ENCODE data around the gene LRRC4B.

The LRRC4B gene

GRCh38 chr19:50512999-50513745 is 55.1 kb downstream of the LRRC4B start:
- TF ChIP-seq ZNF274 (IDR thresholded peaks at IDR 0.05; ENCODE audit: low read depth, low read length) = no peak
- no peak overlapping the region for H3K4me3 ChIP-seq (ENCODE audit: low read length)

GRCh38 chr19:50512112-50512998 is 55.9 kb downstream of the LRRC4B start:
- TF ChIP-seq ZNF274 (IDR thresholded peaks at IDR 0.05; ENCODE audit: low read depth, low read length) = no peak
- peak overlapping the region; percentile 83; the same call in 1 of the 2 replicates for H3K4me3 ChIP-seq (ENCODE audit: low read length)

- no peak for TF ChIP-seq ZNF274 (IDR thresholded peaks at IDR 0.05; ENCODE audit: low read depth, low read length)
Measured at GRCh38 chr19:50511069-50511822, 57.0 kb downstream of the LRRC4B start, which contains the start of gene JOSD2. TSS of gene JOSD2 (minus strand) at chr19:50511191. CDS start at chr19:50510431, 760 bp downstream.

GRCh38 chr19:50510700-50511068 is 57.6 kb downstream of the LRRC4B start:
- H3K4me3 ChIP-seq (ENCODE audit: low read length) = peak overlapping the region; percentile 66
- no peak for TF ChIP-seq ZNF274 (IDR thresholded peaks at IDR 0.05; ENCODE audit: low read depth, low read length)

More at GRCh38 chr19:50511069-50511822, 57.0 kb downstream of the LRRC4B start, which contains the start of gene JOSD2:
- peak within 1 kb of the TSS; percentile 83 for H3K4me3 ChIP-seq (ENCODE audit: low read length)

GRCh38 chr19:50510121-50510670 is 58.0 kb downstream of the LRRC4B start:
- no peak for TF ChIP-seq ZNF274 (IDR thresholded peaks at IDR 0.05; ENCODE audit: low read depth, low read length)

GRCh38 chr19:50509366-50509765 is 58.9 kb downstream of the LRRC4B start:
- H3K4me3 ChIP-seq (ENCODE audit: low read length) = no peak overlapping the region
- no peak for TF ChIP-seq ZNF274 (IDR thresholded peaks at IDR 0.05; ENCODE audit: low read depth, low read length)

More at GRCh38 chr19:50510121-50510670, 58.0 kb downstream of the LRRC4B start:
- H3K4me3 ChIP-seq (ENCODE audit: low read length) = peak overlapping the region; percentile 66; the same call in 1 of the 2 replicates

- no peak for TF ChIP-seq ZNF274 (IDR thresholded peaks at IDR 0.05; ENCODE audit: low read depth, low read length)
Measured at GRCh38 chr19:50508843-50509190, 59.4 kb downstream of the LRRC4B start.

GRCh38 chr19:50507376-50507775 is 60.9 kb downstream of the LRRC4B start:
- TF ChIP-seq ZNF274 (IDR thresholded peaks at IDR 0.05; ENCODE audit: low read depth, low read length) = no peak
- no peak overlapping the region for H3K4me3 ChIP-seq (ENCODE audit: low read length)

More at GRCh38 chr19:50508843-50509190, 59.4 kb downstream of the LRRC4B start:
- H3K4me3 ChIP-seq (ENCODE audit: low read length) = no peak overlapping the region

- TF ChIP-seq ZNF274 (IDR thresholded peaks at IDR 0.05; ENCODE audit: low read depth, low read length) = no peak
- H3K4me3 ChIP-seq (ENCODE audit: low read length) = no peak overlapping the region
Measured at GRCh38 chr19:50506700-50507099, 61.5 kb downstream of the LRRC4B start.

GRCh38 chr19:50505856-50506611 is 62.2 kb downstream of the LRRC4B start:
- no peak overlapping the region for H3K4me3 ChIP-seq (ENCODE audit: low read length)
- TF ChIP-seq ZNF274 (IDR thresholded peaks at IDR 0.05; ENCODE audit: low read depth, low read length) = no peak

GRCh38 chr19:50501568-50502475 is 66.4 kb downstream of the LRRC4B start:
- TF ChIP-seq ZNF274 (IDR thresholded peaks at IDR 0.05; ENCODE audit: low read depth, low read length) = no peak
- no peak overlapping the region for H3K4me3 ChIP-seq (ENCODE audit: low read length)

GRCh38 chr19:50501186-50501567 is 67.1 kb downstream of the LRRC4B start:
- no peak for TF ChIP-seq ZNF274 (IDR thresholded peaks at IDR 0.05; ENCODE audit: low read depth, low read length)
- H3K4me3 ChIP-seq (ENCODE audit: low read length) = no peak overlapping the region

Data from GM08714 (cell line).